NB4 (cell line): ENCODE results near the gene IQCC.

Source experiments
- MAX ChIP-seq: IDR thresholded peaks from 2 replicates; pipeline ENCODE4 v1.6.1; 2011; ENCODE audit warnings: low read depth, low read length
- POLR2A ChIP-seq: IDR thresholded peaks from 2 replicates; pipeline ENCODE4 v1.6.1; 2011; ENCODE audit warnings: mild to moderate bottlenecking; ENCODE audit not compliant: insufficient read length; ENCODE audit errors: extremely low read depth
- TF ChIP-seq, protein P1 (sequence below): IDR thresholded peaks from one replicate; pipeline ENCODE4 v1.5.1; 2012; ENCODE audit warnings: low read depth, low read length

DNA sequence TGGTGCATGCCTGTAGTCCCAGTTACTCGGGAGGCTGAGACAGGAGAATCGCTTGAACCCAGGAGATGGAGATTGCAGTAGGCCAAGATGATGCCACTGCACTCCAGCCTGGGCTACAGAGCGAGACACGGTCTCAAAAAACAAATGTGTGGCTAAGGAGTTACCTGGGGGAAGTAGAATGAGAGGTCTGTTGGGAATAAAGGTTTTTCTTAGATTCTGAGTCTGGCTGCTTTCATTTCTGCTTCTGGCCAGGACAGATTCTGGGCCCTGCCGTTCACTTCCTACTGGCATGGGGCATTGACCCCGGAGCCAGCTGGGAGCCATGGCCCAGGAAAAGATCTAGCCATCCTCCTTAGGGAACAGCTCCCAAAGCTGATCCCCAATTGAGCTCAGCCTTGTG is 3.0 kb downstream of the IQCC start:
- TF ChIP-seq POLR2A (no peak), MAX (no peak)
- TF ChIP-seq, protein P1, sequence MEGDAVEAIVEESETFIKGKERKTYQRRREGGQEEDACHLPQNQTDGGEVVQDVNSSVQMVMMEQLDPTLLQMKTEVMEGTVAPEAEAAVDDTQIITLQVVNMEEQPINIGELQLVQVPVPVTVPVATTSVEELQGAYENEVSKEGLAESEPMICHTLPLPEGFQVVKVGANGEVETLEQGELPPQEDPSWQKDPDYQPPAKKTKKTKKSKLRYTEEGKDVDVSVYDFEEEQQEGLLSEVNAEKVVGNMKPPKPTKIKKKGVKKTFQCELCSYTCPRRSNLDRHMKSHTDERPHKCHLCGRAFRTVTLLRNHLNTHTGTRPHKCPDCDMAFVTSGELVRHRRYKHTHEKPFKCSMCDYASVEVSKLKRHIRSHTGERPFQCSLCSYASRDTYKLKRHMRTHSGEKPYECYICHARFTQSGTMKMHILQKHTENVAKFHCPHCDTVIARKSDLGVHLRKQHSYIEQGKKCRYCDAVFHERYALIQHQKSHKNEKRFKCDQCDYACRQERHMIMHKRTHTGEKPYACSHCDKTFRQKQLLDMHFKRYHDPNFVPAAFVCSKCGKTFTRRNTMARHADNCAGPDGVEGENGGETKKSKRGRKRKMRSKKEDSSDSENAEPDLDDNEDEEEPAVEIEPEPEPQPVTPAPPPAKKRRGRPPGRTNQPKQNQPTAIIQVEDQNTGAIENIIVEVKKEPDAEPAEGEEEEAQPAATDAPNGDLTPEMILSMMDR: no peak
